Measurements from ENCODE around the gene FANCF. TPM values are rescaled to one million over a fixed set of nuclear protein-coding genes. Genes with fewer than 3 reads are reported as not detected.

FANCF gene
- total RNA-seq, 1 experiment from 2014 or later = 5.2 TPM

GRCh38 chr11:22624742-22625447, 728 bp downstream of the FANCF start:
- Histone ChIP-seq H3K27me3 (ENCODE audit: insufficient read depth, low read length) (no peaks in the 10 kb centered on the region), H3K4me3 (replicated peaks in 1 of 2; ENCODE audit: low read depth in 1 of 2, low read length in 2 of 2) (peak overlapping the region; percentile 58 to 65), H3K27ac (ENCODE audit: low read depth, low read length) (peak overlapping the region; percentile 88), H4K20me1 (ENCODE audit: insufficient read depth) (no peaks in the 10 kb centered on the region), H3K4me2 (ENCODE audit: low read length) (peak overlapping the region; percentile 54), H2AFZ (ENCODE audit: low read depth, low read length, poor library complexity, severe bottlenecking) (no peak overlapping the region), H3K4me1 (ENCODE audit: control insufficient read depth in 1 of 2, insufficient read depth in 2 of 2, low read length in 2 of 2) (peaks cover 0 to 4% of the 10 kb centered on the region in 2 experiments; a peak in 2 of 4 replicates), H3K9ac (ENCODE audit: low read length) (peak overlapping the region; percentile 68), H3K9me2 (ENCODE audit: insufficient read depth) (no peaks in the 10 kb centered on the region), H3K79me2 (ENCODE audit: insufficient read depth, low read length) (peaks cover 9% of the 10 kb centered on the region; the same call in 1 of the 2 replicates), H3K36me3 (ENCODE audit: control insufficient read depth in 1 of 2, insufficient read depth in 2 of 2, low read length in 2 of 2) (no peaks in the 10 kb centered on the region), H3K9me3 (ENCODE audit: control insufficient read depth in 1 of 2, insufficient read depth in 1 of 2, low read depth in 1 of 2, low read length in 2 of 2) (no peaks in the 10 kb centered on the region)
- CTCF ChIA-PET = no interaction called here
- TSS peak; percentile 68 for BruUV-seq (replicated peaks)
- DNase-seq (ENCODE audit: low read depth, low spot score) = peak; percentile 12
- ATAC-seq = peak; percentile 73
- no peak for TF ChIP-seq FOSL1 (IDR thresholded peaks at IDR 0.05; ENCODE audit: low read depth)
- TF ChIP-seq CTCF (IDR thresholded peaks at IDR 0.05 in 2 of 3, conservative IDR thresholded peaks at IDR 0.05 in 1 of 3; ENCODE audit: borderline replicate concordance in 1 of 3, insufficient read depth in 1 of 3, low read depth in 2 of 3, low read length in 2 of 3) = peak in 2 of 3 experiments; percentile 41 to 48; a peak in 4 of 6 replicates
- intact Hi-C loops (cut with micrococcal nuclease) = no loop called here
- RAD21 ChIA-PET (ENCODE audit: low non-redundant PET in 1 of 2, low total read pairs in 2 of 2, uncharacterized antibody in 2 of 2, unreplicated experiment in 2 of 2) = no interaction called here
- POLR2A ChIA-PET = no interaction called here

- no TSS peak for BruUV-seq (replicated peaks)
- no peaks in the 10 kb centered on the region for H3K36me3 ChIP-seq (ENCODE audit: control insufficient read depth in 1 of 2, insufficient read depth in 2 of 2, low read length in 2 of 2)
- POLR2A ChIA-PET = no interaction called here
- no peak overlapping the region for H2AFZ ChIP-seq (ENCODE audit: low read depth, low read length, poor library complexity, severe bottlenecking)
- no peak overlapping the region for H3K4me2 ChIP-seq (ENCODE audit: low read length)
- no peak overlapping the region for H3K27ac ChIP-seq (ENCODE audit: low read depth, low read length)
- no peak overlapping the region for H3K9ac ChIP-seq (ENCODE audit: low read length)
- TF ChIP-seq CEBPB (IDR thresholded peaks at IDR 0.05; ENCODE audit: low read depth) (no peak), CTCF (IDR thresholded peaks at IDR 0.05 in 2 of 3, conservative IDR thresholded peaks at IDR 0.05 in 1 of 3; ENCODE audit: borderline replicate concordance in 1 of 3, insufficient read depth in 1 of 3, low read depth in 2 of 3, low read length in 2 of 3) (no peak), SIN3A (IDR thresholded peaks at IDR 0.05; ENCODE audit: low read depth) (no peak), CBX3 (IDR thresholded peaks at IDR 0.05; ENCODE audit: low read depth) (no peak), YY1 (IDR thresholded peaks at IDR 0.05; ENCODE audit: extremely low read depth, insufficient replicate concordance, low read depth, low read length) (no peak), EZH2 (IDR thresholded peaks at IDR 0.05) (no peak)
- no peaks in the 10 kb centered on the region for H3K4me1 ChIP-seq (ENCODE audit: control insufficient read depth in 1 of 2, insufficient read depth in 2 of 2, low read length in 2 of 2)
- RAD21 ChIA-PET (ENCODE audit: low non-redundant PET in 1 of 2, low total read pairs in 2 of 2, uncharacterized antibody in 2 of 2, unreplicated experiment in 2 of 2) = no interaction called here
- no peak for DNase-seq (ENCODE audit: low read depth, low spot score)
- no peak for ATAC-seq
- H3K9me2 ChIP-seq (ENCODE audit: insufficient read depth) = no peaks in the 10 kb centered on the region
- no peaks in the 10 kb centered on the region for H3K27me3 ChIP-seq (ENCODE audit: insufficient read depth, low read length)
- CTCF ChIA-PET = no interaction called here
- H3K79me2 ChIP-seq (ENCODE audit: insufficient read depth, low read length) = no peaks in the 10 kb centered on the region
- intact Hi-C loops (cut with micrococcal nuclease) = no loop called here
- no peaks in the 10 kb centered on the region for H4K20me1 ChIP-seq (ENCODE audit: insufficient read depth)
- H3K9me3 ChIP-seq (ENCODE audit: control insufficient read depth in 1 of 2, insufficient read depth in 1 of 2, low read depth in 1 of 2, low read length in 2 of 2) = no peaks in the 10 kb centered on the region
- no peak overlapping the region for H3K4me3 ChIP-seq (replicated peaks in 1 of 2; ENCODE audit: low read depth in 1 of 2, low read length in 2 of 2)
These were observed 7.8 kb downstream of the FANCF start for GRCh38 chr11:22617868-22618267.

Data from HCT116 (cell line).